ENCODE measurements around the gene LBX2. TPM values are rescaled to one million over a fixed set of nuclear protein-coding genes. Genes with fewer than 3 reads are reported as not detected.
A peak's percentile ranks its signal among the peaks of the same experiment; 100 is the strongest.
"Not testable (repeated sequence)": the region's sequence is repeated elsewhere in the genome, so short reads cannot be mapped to it uniquely, and the experiment has no call there.

LBX2 gene
- total and polyA plus RNA-seq, 4 donors = 0.84 to 2.8 (median 2.5) TPM

- Histone ChIP-seq H3K27me3 (ENCODE audit: control insufficient read depth in 4 of 4, insufficient read depth in 4 of 4, low read length in 3 of 4) (no peaks in the 10 kb centered on the region), H3K4me3 (ENCODE audit: low read depth in 1 of 3, low read length in 3 of 3) (no peak overlapping the region), H3K27ac (ENCODE audit: low read depth in 1 of 2, low read length in 2 of 2) (no peak overlapping the region), H3K9ac (ENCODE audit: low read depth in 1 of 2, low read length in 2 of 2) (no peak overlapping the region), H3K9me3 (ENCODE audit: control insufficient read depth in 4 of 4, low read length in 3 of 4) (no peaks in the 10 kb centered on the region), H3K4me1 (ENCODE audit: control insufficient read depth in 4 of 4, insufficient read depth in 4 of 4, low read length in 3 of 4) (peaks cover 4 to 36% (median 29%) of the 10 kb centered on the region in 4 donors), H3K36me3 (ENCODE audit: control insufficient read depth in 4 of 4, insufficient read depth in 3 of 4, low read depth in 1 of 4, low read length in 3 of 4) (peaks cover 3 to 19% (median 9%) of the 10 kb centered on the region in 4 donors)
- DNase-seq (ENCODE audit: low spot score) = no peak
- WGBS = 96% methylated on average over 27 of the region's 27 CpGs
- TF ChIP-seq HNF4G (IDR thresholded peaks at IDR 0.05) (no peak), RAD21 (IDR thresholded peaks at IDR 0.05) (peak in 1 of 2 donors; percentile 4), SP1 (IDR thresholded peaks at IDR 0.05) (no peak), FOXA2 (IDR thresholded peaks at IDR 0.05) (no peak)
These were observed 38.0 kb downstream of the LBX2 start for GRCh38 chr2:74461187-74462053.

- H3K9me3 ChIP-seq (ENCODE audit: control insufficient read depth in 4 of 4, low read length in 3 of 4); H3K9ac ChIP-seq (ENCODE audit: low read depth in 1 of 2, low read length in 2 of 2); DNase-seq (ENCODE audit: low spot score); H3K27me3 ChIP-seq (ENCODE audit: control insufficient read depth in 4 of 4, insufficient read depth in 4 of 4, low read length in 3 of 4); H3K27ac ChIP-seq (ENCODE audit: low read depth in 1 of 2, low read length in 2 of 2); H3K4me3 ChIP-seq (ENCODE audit: low read depth in 1 of 3, low read length in 3 of 3): not testable (repeated sequence)
- Histone ChIP-seq H3K4me1 (ENCODE audit: control insufficient read depth in 4 of 4, insufficient read depth in 4 of 4, low read length in 3 of 4) (peaks cover 8 to 42% (median 38%) of the 10 kb centered on the region in 4 donors), H3K36me3 (ENCODE audit: control insufficient read depth in 4 of 4, insufficient read depth in 3 of 4, low read depth in 1 of 4, low read length in 3 of 4) (peaks cover 3 to 19% (median 9%) of the 10 kb centered on the region in 4 donors)
- WGBS = 91% methylated on average over 10 of the region's 10 CpGs
These were observed 39.2 kb downstream of the LBX2 start for GRCh38 chr2:74460187-74460586.

- not testable (repeated sequence) for H3K9ac ChIP-seq (ENCODE audit: low read depth in 1 of 2, low read length in 2 of 2); H3K9me3 ChIP-seq (ENCODE audit: control insufficient read depth in 4 of 4, low read length in 3 of 4); DNase-seq (ENCODE audit: low spot score); H3K27ac ChIP-seq (ENCODE audit: low read depth in 1 of 2, low read length in 2 of 2); H3K27me3 ChIP-seq (ENCODE audit: control insufficient read depth in 4 of 4, insufficient read depth in 4 of 4, low read length in 3 of 4)
- Histone ChIP-seq H3K4me1 (ENCODE audit: control insufficient read depth in 4 of 4, insufficient read depth in 4 of 4, low read length in 3 of 4) (peaks cover 8 to 43% (median 39%) of the 10 kb centered on the region in 4 donors), H3K4me3 (ENCODE audit: low read depth in 1 of 3, low read length in 3 of 3) (peak overlapping the region in 1 of 3 donors; percentile 58), H3K36me3 (ENCODE audit: control insufficient read depth in 4 of 4, insufficient read depth in 3 of 4, low read depth in 1 of 4, low read length in 3 of 4) (peaks cover 3 to 19% (median 9%) of the 10 kb centered on the region in 4 donors)
- WGBS = 88% methylated on average over 13 of the region's 13 CpGs
These were observed 39.8 kb downstream of the LBX2 start for GRCh38 chr2:74459503-74460118.

GRCh38 chr2:74458938-74459363 lies 40.5 kb downstream of the LBX2 start:
- peak overlapping the region; percentile 49 to 55 for H3K27ac ChIP-seq (ENCODE audit: low read depth in 1 of 2, low read length in 2 of 2)
- H3K9me3 ChIP-seq (ENCODE audit: control insufficient read depth in 4 of 4, low read length in 3 of 4) = no peaks in the 10 kb centered on the region
- H3K36me3 ChIP-seq (ENCODE audit: control insufficient read depth in 4 of 4, insufficient read depth in 3 of 4, low read depth in 1 of 4, low read length in 3 of 4) = peaks cover 3 to 19% (median 9%) of the 10 kb centered on the region in 4 donors
- DNase-seq (ENCODE audit: low spot score) = no peak
- WGBS = 4% methylated on average over 10 of the region's 10 CpGs
- no peaks in the 10 kb centered on the region for H3K27me3 ChIP-seq (ENCODE audit: control insufficient read depth in 4 of 4, insufficient read depth in 4 of 4, low read length in 3 of 4)
- peaks cover 5 to 41% (median 35%) of the 10 kb centered on the region in 4 donors for H3K4me1 ChIP-seq (ENCODE audit: control insufficient read depth in 4 of 4, insufficient read depth in 4 of 4, low read length in 3 of 4)
- TF ChIP-seq REST (IDR thresholded peaks at IDR 0.05) (no peak), RAD21 (IDR thresholded peaks at IDR 0.05) (no peak), ZBTB33 (IDR thresholded peaks at IDR 0.05) (no peak), CTCF (IDR thresholded peaks at IDR 0.05; ENCODE audit: low read depth, low read length, missing input control) (no peak), JUND (IDR thresholded peaks at IDR 0.05) (no peak)
- peak overlapping the region; percentile 55 to 85 (median 58) for H3K4me3 ChIP-seq (ENCODE audit: low read depth in 1 of 3, low read length in 3 of 3)
- H3K9ac ChIP-seq (ENCODE audit: low read depth in 1 of 2, low read length in 2 of 2) = peak overlapping the region in 1 of 2 donors; percentile 52
